PC-9 (cell line): Measurements from ENCODE around the gene APBB1IP.

Source experiments
- CTCF ChIP-seq: fragments of 200-600 bp; sonication (generic); conservative IDR thresholded peaks from 2 replicates; pipeline ENCODE4 v1.6.1; 2017; ENCODE audit warnings: mixed run types, antibody characterized with exemption, mild to moderate bottlenecking, moderate library complexity
- EZH2 ChIP-seq: fragments of 200-600 bp; sonication (generic); IDR thresholded peaks from 2 replicates; pipeline ENCODE4 v1.8.0; 2017; ENCODE audit warnings: antibody characterized with exemption, low read depth

- TF ChIP-seq CTCF: no peak
- TF ChIP-seq EZH2: no peak
Observed at GRCh38 chr10:26448706-26449435, 10.7 kb downstream of the APBB1IP start.
